H9 (cell line): ENCODE results near the gene RET. TPM values are rescaled to one million over a fixed set of nuclear protein-coding genes. Genes with fewer than 3 reads are reported as not detected.

Source experiments
- DNase-seq: peaks from one replicate; pipeline ENCODE4 v3.0.0-alpha.2; 2017
- H2AFZ ChIP-seq: one replicate; pipeline ENCODE4 v1.6.1; 2013; ENCODE audit warnings: mild to moderate bottlenecking, low read length, control low read depth, moderate library complexity
- H2AK5ac ChIP-seq: 2 replicates; pipeline ENCODE4 v1.6.1; 2013; ENCODE audit warnings: low read length, control low read depth, mixed read lengths; ENCODE audit not compliant: insufficient read length
- H2BK120ac ChIP-seq: one replicate; pipeline ENCODE4 v1.6.1; 2013; ENCODE audit warnings: low read depth, mild to moderate bottlenecking, low read length, control low read depth, inconsistent platforms; ENCODE audit not compliant: poor library complexity, severe bottlenecking
- H2BK12ac ChIP-seq: 2 replicates; pipeline ENCODE4 v1.6.1; 2013; ENCODE audit warnings: low read length, control low read depth, mixed read lengths, low read depth; ENCODE audit not compliant: insufficient read length
- H2BK15ac ChIP-seq: 2 replicates; pipeline ENCODE4 v1.6.1; 2013; ENCODE audit warnings: low read depth, low read length, control low read depth
- H2BK20ac ChIP-seq: one replicate; pipeline ENCODE4 v1.6.1; 2013; ENCODE audit warnings: low read depth, mild to moderate bottlenecking, low read length, control low read depth, inconsistent platforms; ENCODE audit not compliant: poor library complexity, severe bottlenecking
- H2BK5ac ChIP-seq: 2 replicates; pipeline ENCODE4 v1.6.1; 2013; ENCODE audit warnings: low read length, control low read depth, mixed read lengths; ENCODE audit not compliant: insufficient read length
- H3K14ac ChIP-seq: 2 replicates; pipeline ENCODE4 v1.6.1; 2013; ENCODE audit warnings: low read length, control low read depth; ENCODE audit not compliant: insufficient read depth
- H3K18ac ChIP-seq: 2 replicates; pipeline ENCODE4 v1.6.1; 2013; ENCODE audit warnings: low read depth, mild to moderate bottlenecking, mixed read lengths, low read length, control low read depth; ENCODE audit not compliant: insufficient read length
- H3K23ac ChIP-seq: 2 replicates; pipeline ENCODE4 v1.6.1; 2013; ENCODE audit warnings: low read length, control low read depth, mixed read lengths, low read depth; ENCODE audit not compliant: insufficient read length
- H3K23me2 ChIP-seq: 2 replicates; pipeline ENCODE4 v1.6.1; 2013; ENCODE audit warnings: low read depth, mild to moderate bottlenecking, mixed read lengths, low read length, control low read depth; ENCODE audit not compliant: insufficient read length, poor library complexity, severe bottlenecking
- H3K27ac ChIP-seq: 2 replicates; pipeline ENCODE4 v1.5.1; 2013; ENCODE audit warnings: low read length, control low read depth, mixed read lengths, low read depth; ENCODE audit not compliant: insufficient read length
- H3K27me3 ChIP-seq: 2 replicates; pipeline ENCODE4 v1.6.1; 2013; ENCODE audit warnings: low read length, control low read depth, inconsistent platforms; ENCODE audit not compliant: insufficient read depth
- H3K4ac ChIP-seq: 2 replicates; pipeline ENCODE4 v1.6.1; 2013; ENCODE audit warnings: low read depth, mild to moderate bottlenecking, control low read depth, inconsistent platforms, low read length, moderate library complexity
- H3K4me1 ChIP-seq: 2 replicates; pipeline ENCODE4 v1.6.1; 2013; ENCODE audit warnings: low read length, control low read depth, inconsistent platforms; ENCODE audit not compliant: insufficient read depth
- H3K4me2 ChIP-seq: 2 replicates; pipeline ENCODE4 v1.6.1; 2013; ENCODE audit warnings: low read length, control low read depth, mixed read lengths; ENCODE audit not compliant: insufficient read length, insufficient read depth
- H3K56ac ChIP-seq: 2 replicates; pipeline ENCODE4 v1.6.1; 2013; ENCODE audit warnings: low read depth, mild to moderate bottlenecking, mixed read lengths, low read length, control low read depth; ENCODE audit not compliant: insufficient read length
- H3K79me1 ChIP-seq: 2 replicates; pipeline ENCODE4 v1.6.1; 2013; ENCODE audit warnings: low read depth, mild to moderate bottlenecking, moderate library complexity, low read length, control low read depth, inconsistent platforms; ENCODE audit not compliant: insufficient read depth, poor library complexity, severe bottlenecking
- H3K79me2 ChIP-seq: 2 replicates; pipeline ENCODE4 v1.6.1; 2013; ENCODE audit warnings: low read length, control low read depth, inconsistent platforms; ENCODE audit not compliant: insufficient read depth
- H3K9ac ChIP-seq: 2 replicates; pipeline ENCODE4 v1.6.1; 2013; ENCODE audit warnings: low read length, control low read depth, mixed read lengths; ENCODE audit not compliant: insufficient read length; ENCODE audit errors: extremely low read depth
- H3K9me3 ChIP-seq: one replicate; pipeline ENCODE4 v1.6.1; 2013; ENCODE audit warnings: low read depth, low read length, inconsistent platforms; ENCODE audit not compliant: control insufficient read depth
- H3T11ph ChIP-seq: one replicate; pipeline ENCODE4 v1.6.1; 2013; ENCODE audit warnings: mild to moderate bottlenecking, low read length, control low read depth, inconsistent platforms
- H4K20me1 ChIP-seq: one replicate; pipeline ENCODE4 v1.6.1; 2013; ENCODE audit not compliant: control insufficient read depth, insufficient read length, insufficient read depth
- H4K5ac ChIP-seq: 2 replicates; pipeline ENCODE4 v1.6.1; 2013; ENCODE audit warnings: low read depth, mild to moderate bottlenecking, mixed read lengths, low read length, control low read depth; ENCODE audit not compliant: insufficient read length
- H4K8ac ChIP-seq: replicated peaks from 2 replicates; pipeline ENCODE4 v1.6.1; 2013; ENCODE audit warnings: low read length, control low read depth, mixed read lengths, low read depth; ENCODE audit not compliant: insufficient read length
- H4K91ac ChIP-seq: 2 replicates; pipeline ENCODE4 v1.6.1; 2013; ENCODE audit warnings: low read depth, mild to moderate bottlenecking, moderate library complexity, mixed read lengths, low read length, control low read depth; ENCODE audit not compliant: insufficient read length
- H3K27ac Mint-ChIP-seq, 3 experiments: 2 replicates in 2 of 3; 3 replicates in 1 of 3; pipeline ENCODE4 v1.8.0; 2020 to 2021; ENCODE audit warnings: mixed read lengths in 3 of 3, mild to moderate bottlenecking in 1 of 3, moderate library complexity in 1 of 3
- H3K27me3 Mint-ChIP-seq: 2 replicates; pipeline ENCODE4 v1.8.0; 2021; ENCODE audit warnings: low read depth, mild to moderate bottlenecking, moderate library complexity, mixed read lengths
- H3K36me3 Mint-ChIP-seq, 3 experiments: 2 replicates in 2 of 3; 3 replicates in 1 of 3; pipeline ENCODE4 v1.8.0; 2020 to 2021; ENCODE audit warnings: low read depth in 3 of 3, mixed read lengths in 3 of 3; ENCODE audit not compliant: insufficient read depth in 1 of 3
- H3K4me1 Mint-ChIP-seq, 2 experiments: 2 replicates each; pipeline ENCODE4 v1.8.0; 2020; ENCODE audit warnings: mixed read lengths in 2 of 2
- H3K4me3 Mint-ChIP-seq, 2 experiments: 2 replicates in 1 of 2; 3 replicates in 1 of 2; pipeline ENCODE4 v1.8.0; 2020 to 2021; ENCODE audit warnings: mild to moderate bottlenecking in 2 of 2, mixed read lengths in 2 of 2, moderate library complexity in 1 of 2
- H3K9me3 Mint-ChIP-seq, 2 experiments: 2 replicates in 1 of 2; 3 replicates in 1 of 2; pipeline ENCODE4 v1.8.0; 2020; ENCODE audit warnings: mild to moderate bottlenecking in 2 of 2, mixed read lengths in 2 of 2, moderate library complexity in 1 of 2
- CTCF ChIP-seq: fragments of 200-600 bp; sonication (generic); conservative IDR thresholded peaks from 3 replicates; pipeline ENCODE4 v1.8.0; 2021; ENCODE audit warnings: antibody characterized with exemption, mild to moderate bottlenecking
- WGBS: extraction: QIAGEN DNeasy Blood & Tissue Kit; methylation state at CpG from one replicate; pipeline ENCODE4 v1.1.7; 2013; ENCODE audit warnings: missing lambda C conversion rate, low lambda C conversion rate, mixed read lengths; ENCODE audit not compliant: insufficient read length; ENCODE audit errors: extremely low coverage; 5-methylcytosine and 5-hydroxymethylcytosine counted together
- total RNA-seq: library from RNA; stranded (reverse); gene quantifications from 2 replicates; pipeline ENCODE4 v1.2.1, GENCODE V29; 2021

Gene RET
- total RNA-seq, 1 experiment from 2014 or later, result 12.2 TPM

GRCh38 chr10:43071865-43072650 is 4.8 kb upstream of the RET start:
- no CpG with 5 or more reads among the region's 19 CpGs for WGBS
- H4K8ac ChIP-seq, result no peak overlapping the region
- no peak overlapping the region for H2BK15ac ChIP-seq
- H4K20me1 ChIP-seq, result no peaks in the 10 kb centered on the region
- Mint-ChIP-seq H3K27ac (no peak overlapping the region), H3K9me3 (no peaks in the 10 kb centered on the region; a peak in 2 of 5 replicates), H3K4me3 (no peak overlapping the region), H3K36me3 (no peaks in the 10 kb centered on the region), H3K4me1 (peaks cover 6 to 15% of the 10 kb centered on the region in 2 experiments), H3K27me3 (peaks cover 42% of the 10 kb centered on the region)
- H4K5ac ChIP-seq, result no peak overlapping the region
- H3K79me1 ChIP-seq, result no peaks in the 10 kb centered on the region
- H3K56ac ChIP-seq, result no peak overlapping the region
- no peak for DNase-seq
- H2AK5ac ChIP-seq, result no peak overlapping the region
- peaks cover 7% of the 10 kb centered on the region; the same call in 1 of the 2 replicates for H3K27me3 ChIP-seq
- TF ChIP-seq CTCF, result no peak
- H3K23me2 ChIP-seq, result peaks cover under 1% of the 10 kb centered on the region
- no peak overlapping the region for H3K4me2 ChIP-seq
- no peak overlapping the region for H2BK12ac ChIP-seq
- no peaks in the 10 kb centered on the region for H3K79me2 ChIP-seq
- H3K4ac ChIP-seq, result no peak overlapping the region
- no peak overlapping the region for H3K23ac ChIP-seq
- H3K9me3 ChIP-seq, result no peaks in the 10 kb centered on the region
- no peak overlapping the region for H3K27ac ChIP-seq
- no peak overlapping the region for H2AFZ ChIP-seq
- no peak overlapping the region for H2BK120ac ChIP-seq
- H2BK20ac ChIP-seq, result no peak overlapping the region
- H2BK5ac ChIP-seq, result no peak overlapping the region
- H3K14ac ChIP-seq, result no peak overlapping the region; the same call in 1 of the 2 replicates
- no peak overlapping the region for H4K91ac ChIP-seq
- H3K18ac ChIP-seq, result no peak overlapping the region
- no peak overlapping the region for H3K9ac ChIP-seq
- H3K4me1 ChIP-seq, result no peaks in the 10 kb centered on the region
- no peak overlapping the region for H3T11ph ChIP-seq
